Lung (tissue), 12 donors: Measurements from ENCODE around the gene MAST4. TPM values are rescaled to one million over a fixed set of nuclear protein-coding genes. Genes with fewer than 3 reads are reported as not detected.

Experiments used
- ATAC-seq: fragments of 200-7000 bp; cut with Tn5 transposase; one replicate; pipeline ENCODE4 v1.9.1; 2020; ENCODE audit warnings: moderate number of reproducible peaks; ENCODE audit not compliant: insufficient read depth, low FRiP score
- DNase-seq, 3 donors: peaks; one replicate each; pipeline ENCODE4 v3.0.0-alpha.2; 2013 to 2017
- H3K27ac ChIP-seq, 2 donors: one replicate each; pipeline ENCODE4 v1.5.1; 2013; ENCODE audit warnings: mild to moderate bottlenecking in 2 of 2, moderate library complexity in 2 of 2, control low read depth in 1 of 2, inconsistent platforms in 1 of 2, low read depth in 1 of 2, low read length in 1 of 2
- H3K27me3 ChIP-seq, 3 donors: one replicate each; pipeline ENCODE4 v1.5.1; 2013; ENCODE audit warnings: low read length in 2 of 3; ENCODE audit not compliant: control insufficient read depth in 3 of 3, insufficient read depth in 3 of 3
- H3K36me3 ChIP-seq, 4 donors: one replicate each; pipeline ENCODE4 v1.5.1; 2013; ENCODE audit warnings: low read length in 4 of 4, mild to moderate bottlenecking in 1 of 4, moderate library complexity in 1 of 4; ENCODE audit not compliant: control insufficient read depth in 4 of 4, insufficient read depth in 4 of 4
- H3K4me1 ChIP-seq, 5 donors: one replicate each; pipeline ENCODE4 v1.5.1; 2013; ENCODE audit warnings: low read length in 5 of 5, mild to moderate bottlenecking in 2 of 5, moderate library complexity in 1 of 5; ENCODE audit not compliant: control insufficient read depth in 5 of 5, insufficient read depth in 5 of 5
- H3K4me3 ChIP-seq: one replicate; pipeline ENCODE4 v1.5.1; 2013; ENCODE audit warnings: mild to moderate bottlenecking, control low read depth, moderate library complexity
- H3K9ac ChIP-seq, 2 donors: one replicate each; pipeline ENCODE4 v1.5.1; 2013; ENCODE audit warnings: low read length in 2 of 2, control low read depth in 1 of 2; ENCODE audit not compliant: insufficient read depth in 1 of 2
- H3K9me3 ChIP-seq, 4 donors: one replicate each; pipeline ENCODE4 v1.5.1; 2013; ENCODE audit warnings: low read length in 3 of 4, mild to moderate bottlenecking in 1 of 4, moderate library complexity in 1 of 4; ENCODE audit not compliant: control insufficient read depth in 4 of 4, insufficient read depth in 3 of 4
- WGBS, 2 donors: extraction: QIAGEN DNeasy Blood & Tissue Kit; methylation state at CpG; one replicate each; pipeline ENCODE4 v1.1.7; 2013; 5-methylcytosine and 5-hydroxymethylcytosine counted together
- polyA plus RNA-seq, 2 donors: library from polyadenylated mRNA; stranded (reverse); fragments of 200-250 nt; gene quantifications; one replicate each; pipeline ENCODE4 v1.2.1, GENCODE V29; 2013
- total RNA-seq, 2 donors: library from RNA; depleted of rRNA in 1 of 2; stranded (reverse); fragments of >200 nt in 1 of 2; gene quantifications; one replicate each; pipeline ENCODE4 v1.2.1, GENCODE V29; 2014 to 2021
- TF ChIP-seq, protein P1 (sequence below): IDR thresholded peaks from 2 replicates; pipeline ENCODE4 v1.5.1; 2012; ENCODE audit warnings: mild to moderate bottlenecking; ENCODE audit errors: control extremely low read depth, extremely low read depth
- donor health status: control.
- donor health status: control.
- donor health status: Bipolar disorder and iron deficiency.
- donor health status: healthy.
- donor health status: DM: yes; HTN: yes; CAD: no.

Gene MAST4
- total and polyA plus RNA-seq, 4 donors, result 13.9 to 153 (median 46.2) TPM

DNA sequence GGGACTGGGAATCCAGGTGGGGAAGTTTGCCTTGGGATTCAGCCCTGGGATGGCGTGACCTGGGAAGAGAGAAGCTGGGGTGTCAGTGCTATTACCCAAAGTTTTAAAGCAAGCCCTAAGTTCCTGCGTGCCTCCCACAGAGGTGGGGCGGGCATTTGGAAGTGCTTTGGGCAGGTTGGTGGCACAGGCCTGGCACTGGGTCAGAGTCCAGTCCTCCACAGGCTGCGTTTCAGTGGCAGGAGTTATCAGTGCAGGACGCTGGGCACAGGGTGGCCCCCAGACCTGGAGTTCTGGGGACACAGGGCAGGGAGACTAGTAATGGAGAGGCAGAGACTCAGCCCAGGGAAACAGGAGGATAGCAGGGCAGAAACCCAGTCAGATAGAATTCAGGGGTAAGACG lies 147.2 kb downstream of the MAST4 start:
- 91 to 93% methylated on average over 6 of the region's 6 CpGs for WGBS, 2 donors
- no peak for DNase-seq

DNA sequence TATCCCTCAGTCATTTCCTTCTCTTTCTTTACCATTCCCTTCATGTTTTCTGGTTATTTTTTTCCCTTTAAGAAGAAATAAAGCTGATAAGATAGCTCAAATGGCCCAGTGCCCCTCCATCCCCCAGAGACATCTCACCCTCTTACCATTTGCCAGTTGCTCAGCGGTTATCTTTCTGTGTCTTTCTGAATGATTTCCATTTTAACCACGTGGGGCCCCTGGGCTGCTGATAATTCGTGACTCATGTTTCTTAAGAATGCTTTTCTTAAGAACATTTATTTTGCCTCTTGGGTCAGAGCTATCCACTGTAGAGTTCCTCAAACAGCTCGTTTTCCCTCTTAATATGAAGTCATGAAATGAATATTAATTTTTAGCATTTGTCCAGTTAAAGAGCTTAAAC lies 147.8 kb downstream of the MAST4 start:
- H3K27me3 ChIP-seq, result no peaks in the 10 kb centered on the region
- H3K9me3 ChIP-seq, result peaks cover 0 to 3% (median 0%) of the 10 kb centered on the region in 4 donors
- no peak overlapping the region for H3K4me3 ChIP-seq
- no peaks in the 10 kb centered on the region for H3K36me3 ChIP-seq
- H3K4me1 ChIP-seq, result peaks cover 3 to 44% (median 14%) of the 10 kb centered on the region in 5 donors
- TF ChIP-seq, protein P1, sequence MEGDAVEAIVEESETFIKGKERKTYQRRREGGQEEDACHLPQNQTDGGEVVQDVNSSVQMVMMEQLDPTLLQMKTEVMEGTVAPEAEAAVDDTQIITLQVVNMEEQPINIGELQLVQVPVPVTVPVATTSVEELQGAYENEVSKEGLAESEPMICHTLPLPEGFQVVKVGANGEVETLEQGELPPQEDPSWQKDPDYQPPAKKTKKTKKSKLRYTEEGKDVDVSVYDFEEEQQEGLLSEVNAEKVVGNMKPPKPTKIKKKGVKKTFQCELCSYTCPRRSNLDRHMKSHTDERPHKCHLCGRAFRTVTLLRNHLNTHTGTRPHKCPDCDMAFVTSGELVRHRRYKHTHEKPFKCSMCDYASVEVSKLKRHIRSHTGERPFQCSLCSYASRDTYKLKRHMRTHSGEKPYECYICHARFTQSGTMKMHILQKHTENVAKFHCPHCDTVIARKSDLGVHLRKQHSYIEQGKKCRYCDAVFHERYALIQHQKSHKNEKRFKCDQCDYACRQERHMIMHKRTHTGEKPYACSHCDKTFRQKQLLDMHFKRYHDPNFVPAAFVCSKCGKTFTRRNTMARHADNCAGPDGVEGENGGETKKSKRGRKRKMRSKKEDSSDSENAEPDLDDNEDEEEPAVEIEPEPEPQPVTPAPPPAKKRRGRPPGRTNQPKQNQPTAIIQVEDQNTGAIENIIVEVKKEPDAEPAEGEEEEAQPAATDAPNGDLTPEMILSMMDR, result no peak
- peak; percentile 39 for ATAC-seq
- DNase-seq, result no peak
- H3K9ac ChIP-seq, result no peak overlapping the region
- H3K27ac ChIP-seq, result no peak overlapping the region
- WGBS, 2 donors, result 43 to 67% methylated on average over 4 of the region's 4 CpGs

More for the DNA sequence above, 147.2 kb downstream of the MAST4 start:
- TF ChIP-seq, protein P1, result no peak
- Histone ChIP-seq H3K36me3 (no peaks in the 10 kb centered on the region), H3K27me3 (no peaks in the 10 kb centered on the region), H3K9me3 (peaks cover 0 to 3% (median 0%) of the 10 kb centered on the region in 4 donors), H3K9ac (no peak overlapping the region), H3K27ac (peak overlapping the region in 1 of 2 donors; percentile 86), H3K4me3 (no peak overlapping the region), H3K4me1 (peaks cover 3 to 43% (median 14%) of the 10 kb centered on the region in 5 donors)
- ATAC-seq, result no peak

DNA sequence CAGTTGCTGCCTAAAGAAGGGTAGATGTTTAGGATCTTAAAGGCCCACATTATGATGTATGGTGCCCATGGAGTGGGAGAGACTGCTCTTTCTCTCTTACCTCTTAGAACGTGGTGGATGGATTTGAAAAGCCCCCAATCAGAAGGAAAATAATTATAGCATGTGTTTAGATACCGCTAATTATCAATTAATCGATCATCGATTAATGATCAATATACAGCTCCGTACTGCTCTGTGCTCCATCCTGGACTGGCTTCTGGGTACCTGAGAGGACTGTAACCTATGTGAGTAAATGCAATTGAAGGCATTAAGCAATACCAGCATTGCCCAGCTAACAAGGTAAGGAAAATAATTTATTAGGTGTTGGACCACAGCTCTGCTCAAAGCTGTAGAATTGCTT lies 149.1 kb downstream of the MAST4 start:
- 85 to 97% methylated on average over 5 of the region's 5 CpGs for WGBS, 2 donors
- no peak overlapping the region for H3K4me3 ChIP-seq
- ATAC-seq, result no peak

More for the DNA sequence above, 149.1 kb downstream of the MAST4 start:
- H3K9me3 ChIP-seq, result peaks cover 0 to 3% (median 0%) of the 10 kb centered on the region in 4 donors
- no peak for DNase-seq
- H3K36me3 ChIP-seq, result no peaks in the 10 kb centered on the region
- TF ChIP-seq, protein P1, result no peak
- no peaks in the 10 kb centered on the region for H3K27me3 ChIP-seq
- H3K27ac ChIP-seq, result no peak overlapping the region
- H3K4me1 ChIP-seq, result peaks cover 0 to 35% (median 10%) of the 10 kb centered on the region in 5 donors
- H3K9ac ChIP-seq, result no peak overlapping the region
